Stimulated activated CD4-positive, alpha-beta T cell treated with anti-CD3 and anti-CD28 coated beads, Interleukin-4, amount 100 ng/mL, for 48 hours (primary cell): ENCODE measurements around the gene REN.

Source experiments
- DNase-seq, 2 donors: peaks; one replicate each; pipeline ENCODE4 v3.0.0-alpha.2; 2020; ENCODE audit warnings: low read depth in 2 of 2

The REN gene

GRCh38 chr1:204166219-204166618 lies at the start of gene REN:
TSS of gene REN (minus strand) at chr1:204166337. CDS start at chr1:204166293, 44 bp downstream.
- DNase-seq = no peak

GRCh38 chr1:204213668-204214662 lies 47.8 kb upstream of the REN start, which contains the start of gene GOLT1A:
TSS of gene GOLT1A (minus strand) at chr1:204213988. CDS start at chr1:204213906, 82 bp downstream.
- peak; percentile 26 to 34 for DNase-seq

- no peak for DNase-seq
Observed at GRCh38 chr1:204212715-204213114, 46.6 kb upstream of the REN start.

- DNase-seq = no peak
Observed at GRCh38 chr1:204211046-204211445, 44.9 kb upstream of the REN start.

GRCh38 chr1:204207136-204207616 lies 41.0 kb upstream of the REN start:
- peak; percentile 70 to 82 for DNase-seq

- DNase-seq = no peak
Observed at GRCh38 chr1:204206121-204206520, 40.0 kb upstream of the REN start.

- DNase-seq = no peak
Observed at GRCh38 chr1:204205486-204205885, 39.3 kb upstream of the REN start.

GRCh38 chr1:204204944-204205343 lies 38.8 kb upstream of the REN start:
- DNase-seq = no peak

GRCh38 chr1:204203206-204203767 lies 37.1 kb upstream of the REN start:
- DNase-seq = no peak

GRCh38 chr1:204202481-204202880 lies 36.3 kb upstream of the REN start:
- no peak for DNase-seq

GRCh38 chr1:204201348-204202040 lies 35.4 kb upstream of the REN start:
- DNase-seq = no peak

GRCh38 chr1:204199579-204199978 lies 33.4 kb upstream of the REN start:
- no peak for DNase-seq

GRCh38 chr1:204198348-204199340 lies 32.5 kb upstream of the REN start:
- DNase-seq = no peak

GRCh38 chr1:204197068-204197467 lies 30.9 kb upstream of the REN start:
- DNase-seq = no peak

- DNase-seq = no peak
Observed at GRCh38 chr1:204196068-204196795, 30.1 kb upstream of the REN start, which contains the start of gene KISS1. TSS of gene KISS1 (minus strand) at chr1:204196491. CDS start at chr1:204192876, 3,615 bp downstream.

- DNase-seq = no peak
Observed at GRCh38 chr1:204194771-204195170, 28.6 kb upstream of the REN start.

GRCh38 chr1:204194080-204194479 lies 27.9 kb upstream of the REN start:
- no peak for DNase-seq

GRCh38 chr1:204192589-204193352 lies 26.6 kb upstream of the REN start:
- DNase-seq = no peak

GRCh38 chr1:204192046-204192445 lies 25.9 kb upstream of the REN start:
- DNase-seq = no peak
